HG02938 (cell line): Measurements from ENCODE around the gene LYRM7.

Source experiments
- ATAC-seq: cut with Tn5 transposase; IDR thresholded peaks from one replicate; pipeline ENCODE4 v1.9.1; 2021; ENCODE audit warnings: mild to moderate bottlenecking, moderate library complexity; ENCODE audit not compliant: unreplicated experiment

Gene LYRM7

DNA sequence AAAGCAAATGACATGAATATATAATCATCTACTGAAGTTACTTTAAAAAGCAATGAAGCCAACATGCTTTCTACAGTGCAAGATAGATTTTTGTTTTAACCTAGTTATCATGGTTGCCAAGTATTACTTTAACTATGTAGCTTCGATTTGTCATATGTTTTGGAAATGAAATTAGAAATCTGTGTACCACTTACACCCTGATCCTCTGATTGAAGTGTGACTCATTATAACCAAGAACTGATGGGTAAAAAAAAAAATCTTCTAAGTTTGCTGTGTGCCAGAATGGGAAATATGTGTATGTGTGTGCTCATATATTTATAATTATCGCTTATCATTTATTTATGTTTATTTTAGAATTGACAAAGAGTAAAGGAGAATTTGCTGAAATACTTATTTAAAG lies 84.0 kb downstream of the LYRM7 start:
- no peak for ATAC-seq
